ENCODE results near the gene SORL1.

Gene SORL1

DNA sequence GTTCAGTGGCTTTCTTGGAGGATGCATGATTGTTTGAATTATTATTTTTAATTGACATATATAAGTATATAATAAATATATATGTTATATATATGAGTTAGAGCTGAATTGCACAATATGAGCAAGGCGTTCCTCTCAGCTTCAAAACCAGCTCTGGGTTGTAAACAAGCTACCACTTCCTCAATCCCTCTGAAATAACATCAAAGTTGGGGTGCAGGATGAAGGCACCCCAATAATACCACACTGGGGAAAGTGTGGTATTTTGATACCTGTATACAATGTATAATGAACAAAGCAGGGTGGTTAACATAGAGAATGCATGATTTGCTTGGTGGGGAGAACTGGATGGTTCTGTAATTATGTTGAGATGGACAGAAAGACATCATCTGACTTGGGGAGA, 1.7 kb upstream of the SORL1 start:
- no peaks in the 10 kb centered on the region for H3K9me3 ChIP-seq (ENCODE audit: control insufficient read depth, low read length)
- peaks cover 21% of the 10 kb centered on the region for H3K4me1 ChIP-seq (ENCODE audit: control insufficient read depth, insufficient read depth, low read length)
- no peak overlapping the region for H3K4me3 ChIP-seq (ENCODE audit: insufficient read depth, low read depth, low read length)
- no peak overlapping the region for H3K27ac ChIP-seq (ENCODE audit: insufficient read depth, low read depth, low read length, poor library complexity, severe bottlenecking)
- no peaks in the 10 kb centered on the region for H3K36me3 ChIP-seq (ENCODE audit: control insufficient read depth, insufficient read depth, low read length)
- 90% methylated on average over 1 of the region's 1 CpG; no CpG with 5 or more reads in 1 of the 2 experiments for WGBS, 2 experiments
- peaks cover 4% of the 10 kb centered on the region for H3K27me3 ChIP-seq (ENCODE audit: control insufficient read depth, insufficient read depth, low read length, poor library complexity, severe bottlenecking)

- WGBS, 2 experiments = 40 to 42% methylated on average over 22 of the region's 22 CpGs
Observed at GRCh38 chr11:121451178-121451985, 732 bp upstream of the SORL1 start.

DNA sequence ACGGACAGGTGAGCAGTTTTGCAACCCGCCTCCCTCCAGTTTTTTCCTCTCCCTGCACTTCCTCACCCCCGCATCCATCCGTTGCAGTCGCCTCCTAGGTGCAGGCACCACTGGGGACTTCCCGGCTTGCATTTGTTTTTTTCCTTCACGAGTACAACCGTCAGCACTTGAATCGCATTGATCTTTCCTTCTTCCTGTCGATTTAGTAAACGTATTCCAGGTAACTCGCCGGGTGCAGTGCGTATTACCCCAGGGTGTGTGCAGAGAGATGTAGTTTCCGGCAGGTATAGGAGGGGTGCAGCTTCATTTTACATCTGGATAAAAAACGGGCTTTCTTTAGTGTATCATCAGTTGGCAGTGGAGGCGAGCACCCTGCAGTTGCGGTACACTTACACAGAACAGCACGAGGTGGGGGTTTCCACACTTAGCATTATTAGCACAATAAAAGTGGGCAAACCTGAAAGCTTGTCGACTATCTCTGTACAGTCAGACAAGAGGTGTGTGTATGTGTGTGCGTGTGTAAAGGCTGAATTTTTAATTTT, 566 bp downstream of the SORL1 start, which contains the start of gene SORL1-AS1:
Gene SORL1-AS1 (minus strand): TSS at position 359 of the 542 bp plus-strand sequence.
- Histone ChIP-seq H3K4me3 (ENCODE audit: insufficient read depth, low read depth, low read length) (peak within 1 kb of the TSS; percentile 92), H3K27me3 (ENCODE audit: control insufficient read depth, insufficient read depth, low read length, poor library complexity, severe bottlenecking) (peaks cover 4% of the 10 kb centered on the region), H3K9me3 (ENCODE audit: control insufficient read depth, low read length) (no peaks in the 10 kb centered on the region), H3K27ac (ENCODE audit: insufficient read depth, low read depth, low read length, poor library complexity, severe bottlenecking) (no peak within 1 kb of the TSS), H3K4me1 (ENCODE audit: control insufficient read depth, insufficient read depth, low read length) (peaks cover 13% of the 10 kb centered on the region), H3K36me3 (ENCODE audit: control insufficient read depth, insufficient read depth, low read length) (no peaks in the 10 kb centered on the region)
- 1 to 5% methylated on average over 19 to 21 of the region's 21 CpGs for WGBS, 2 experiments

More at GRCh38 chr11:121451178-121451985, 732 bp upstream of the SORL1 start:
- Histone ChIP-seq H3K27ac (ENCODE audit: insufficient read depth, low read depth, low read length, poor library complexity, severe bottlenecking) (no peak overlapping the region), H3K4me3 (ENCODE audit: insufficient read depth, low read depth, low read length) (peak overlapping the region; percentile 92), H3K9me3 (ENCODE audit: control insufficient read depth, low read length) (no peaks in the 10 kb centered on the region), H3K4me1 (ENCODE audit: control insufficient read depth, insufficient read depth, low read length) (peaks cover 17% of the 10 kb centered on the region), H3K36me3 (ENCODE audit: control insufficient read depth, insufficient read depth, low read length) (no peaks in the 10 kb centered on the region), H3K27me3 (ENCODE audit: control insufficient read depth, insufficient read depth, low read length, poor library complexity, severe bottlenecking) (peaks cover 4% of the 10 kb centered on the region)

DNA sequence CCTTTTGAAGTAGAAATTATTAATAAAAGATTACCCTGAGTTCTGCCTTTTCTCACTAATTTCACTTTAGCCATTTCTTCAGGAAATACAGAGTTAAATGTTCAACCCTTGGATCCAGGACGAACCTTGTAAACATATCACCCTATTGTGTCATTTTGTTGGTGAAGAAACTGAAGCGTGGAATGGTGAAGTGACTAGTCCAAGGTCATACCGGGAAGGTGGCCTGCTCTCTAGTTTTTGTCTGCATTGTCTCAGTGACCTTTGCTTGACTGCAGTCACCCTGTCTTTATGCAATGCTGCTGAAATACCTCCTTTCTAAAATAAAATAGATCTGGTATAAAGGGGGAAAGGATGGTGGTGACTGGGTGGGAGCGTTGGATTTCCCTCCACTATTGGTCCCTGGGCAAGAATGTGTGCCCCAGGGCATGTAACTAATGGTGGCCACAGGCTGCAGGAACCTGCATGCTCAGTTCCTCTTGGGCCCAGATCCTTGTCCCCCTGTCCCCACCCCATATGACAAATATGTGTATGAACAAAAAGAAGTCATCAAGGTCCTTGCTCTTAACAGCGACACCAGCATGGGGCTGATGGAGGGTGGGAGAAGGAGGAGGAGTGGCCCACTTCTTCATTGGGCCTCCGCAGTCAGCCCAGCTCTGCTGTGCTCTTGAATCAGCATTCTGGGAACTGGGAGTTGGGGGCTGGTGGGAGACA, 1.6 kb downstream of the SORL1 start:
- Histone ChIP-seq H3K9me3 (ENCODE audit: control insufficient read depth, low read length) (no peaks in the 10 kb centered on the region), H3K27ac (ENCODE audit: insufficient read depth, low read depth, low read length, poor library complexity, severe bottlenecking) (no peak overlapping the region), H3K36me3 (ENCODE audit: control insufficient read depth, insufficient read depth, low read length) (no peaks in the 10 kb centered on the region), H3K4me1 (ENCODE audit: control insufficient read depth, insufficient read depth, low read length) (peaks cover 13% of the 10 kb centered on the region), H3K27me3 (ENCODE audit: control insufficient read depth, insufficient read depth, low read length, poor library complexity, severe bottlenecking) (peaks cover 4% of the 10 kb centered on the region), H3K4me3 (ENCODE audit: insufficient read depth, low read depth, low read length) (peak overlapping the region; percentile 92)
- WGBS, 2 experiments = 86 to 89% methylated on average over 6 of the region's 6 CpGs

GRCh38 chr11:121455115-121455514, 3.0 kb downstream of the SORL1 start:
- Histone ChIP-seq H3K27ac (ENCODE audit: insufficient read depth, low read depth, low read length, poor library complexity, severe bottlenecking) (no peak overlapping the region), H3K4me3 (ENCODE audit: insufficient read depth, low read depth, low read length) (no peak overlapping the region), H3K36me3 (ENCODE audit: control insufficient read depth, insufficient read depth, low read length) (no peaks in the 10 kb centered on the region), H3K4me1 (ENCODE audit: control insufficient read depth, insufficient read depth, low read length) (peaks cover 13% of the 10 kb centered on the region), H3K27me3 (ENCODE audit: control insufficient read depth, insufficient read depth, low read length, poor library complexity, severe bottlenecking) (peaks cover 4% of the 10 kb centered on the region), H3K9me3 (ENCODE audit: control insufficient read depth, low read length) (no peaks in the 10 kb centered on the region)
- 93 to 97% methylated on average over 3 of the region's 3 CpGs for WGBS, 2 experiments

- H3K27me3 ChIP-seq (ENCODE audit: control insufficient read depth, insufficient read depth, low read length, poor library complexity, severe bottlenecking) = no peaks in the 10 kb centered on the region
- no peak overlapping the region for H3K4me3 ChIP-seq (ENCODE audit: insufficient read depth, low read depth, low read length)
- no peaks in the 10 kb centered on the region for H3K9me3 ChIP-seq (ENCODE audit: control insufficient read depth, low read length)
- H3K4me1 ChIP-seq (ENCODE audit: control insufficient read depth, insufficient read depth, low read length) = peaks cover 13% of the 10 kb centered on the region
- no peaks in the 10 kb centered on the region for H3K36me3 ChIP-seq (ENCODE audit: control insufficient read depth, insufficient read depth, low read length)
- WGBS, 2 experiments = 98 to 99% methylated on average over 2 of the region's 2 CpGs
- H3K27ac ChIP-seq (ENCODE audit: insufficient read depth, low read depth, low read length, poor library complexity, severe bottlenecking) = no peak overlapping the region
Observed at GRCh38 chr11:121456151-121456550, 4.0 kb downstream of the SORL1 start.

- H3K27me3 ChIP-seq (ENCODE audit: control insufficient read depth, insufficient read depth, low read length, poor library complexity, severe bottlenecking) = no peaks in the 10 kb centered on the region
- H3K4me3 ChIP-seq (ENCODE audit: insufficient read depth, low read depth, low read length) = no peak overlapping the region
- no peaks in the 10 kb centered on the region for H3K36me3 ChIP-seq (ENCODE audit: control insufficient read depth, insufficient read depth, low read length)
- no peaks in the 10 kb centered on the region for H3K9me3 ChIP-seq (ENCODE audit: control insufficient read depth, low read length)
- WGBS, 2 experiments = 94 to 95% methylated on average over 10 to 11 of the region's 11 CpGs
- peaks cover 13% of the 10 kb centered on the region for H3K4me1 ChIP-seq (ENCODE audit: control insufficient read depth, insufficient read depth, low read length)
- H3K27ac ChIP-seq (ENCODE audit: insufficient read depth, low read depth, low read length, poor library complexity, severe bottlenecking) = no peak overlapping the region
Observed at GRCh38 chr11:121456816-121457431, 4.8 kb downstream of the SORL1 start.

- H3K9me3 ChIP-seq (ENCODE audit: control insufficient read depth, low read length) = no peaks in the 10 kb centered on the region
Observed at GRCh38 chr11:121458551-121458950, 6.4 kb downstream of the SORL1 start.

DNA sequence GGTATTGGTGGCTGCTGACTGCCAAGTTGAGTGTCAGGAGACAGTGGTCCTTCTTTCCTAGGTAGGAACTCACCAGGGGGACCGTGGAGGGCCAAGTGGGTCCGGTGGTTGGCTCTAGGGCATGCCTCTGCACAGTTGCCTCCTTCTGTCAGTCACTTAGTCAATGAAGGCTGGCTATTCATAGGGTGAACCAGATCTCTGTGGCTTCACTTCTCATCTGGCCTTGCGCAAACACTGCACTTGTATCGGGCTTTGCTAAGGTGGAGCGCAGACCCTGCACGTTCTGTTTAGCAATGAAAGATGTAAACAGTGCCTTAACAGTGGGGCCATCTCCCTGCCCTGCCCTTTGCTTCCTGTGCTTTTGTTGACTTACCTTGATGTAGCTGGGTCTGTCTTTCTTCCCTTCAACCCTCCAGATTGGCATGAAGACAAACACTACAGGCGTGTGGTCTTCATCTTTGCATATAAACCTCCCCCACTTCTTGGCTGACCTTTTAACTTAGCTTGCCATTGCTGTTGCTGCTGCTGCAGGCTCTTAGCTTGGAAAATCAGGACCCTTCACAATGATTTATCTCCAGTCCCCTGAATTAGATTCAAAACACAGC, 7.4 kb downstream of the SORL1 start:
- Histone ChIP-seq H3K4me1 (ENCODE audit: control insufficient read depth, insufficient read depth, low read length) (no peaks in the 10 kb centered on the region), H3K27ac (ENCODE audit: insufficient read depth, low read depth, low read length, poor library complexity, severe bottlenecking) (no peak overlapping the region)
- 94 to 95% methylated on average over 7 of the region's 7 CpGs for WGBS, 2 experiments

More at GRCh38 chr11:121458551-121458950, 6.4 kb downstream of the SORL1 start:
- no peaks in the 10 kb centered on the region for H3K27me3 ChIP-seq (ENCODE audit: control insufficient read depth, insufficient read depth, low read length, poor library complexity, severe bottlenecking)
- no peak overlapping the region for H3K27ac ChIP-seq (ENCODE audit: insufficient read depth, low read depth, low read length, poor library complexity, severe bottlenecking)
- no peak overlapping the region for H3K4me3 ChIP-seq (ENCODE audit: insufficient read depth, low read depth, low read length)
- WGBS, 2 experiments = 93 to 96% methylated on average over 9 of the region's 9 CpGs
- H3K36me3 ChIP-seq (ENCODE audit: control insufficient read depth, insufficient read depth, low read length) = no peaks in the 10 kb centered on the region
- H3K4me1 ChIP-seq (ENCODE audit: control insufficient read depth, insufficient read depth, low read length) = peaks cover 5% of the 10 kb centered on the region

More for the DNA sequence above, 7.4 kb downstream of the SORL1 start:
- Histone ChIP-seq H3K4me3 (ENCODE audit: insufficient read depth, low read depth, low read length) (no peak overlapping the region), H3K9me3 (ENCODE audit: control insufficient read depth, low read length) (no peaks in the 10 kb centered on the region), H3K27me3 (ENCODE audit: control insufficient read depth, insufficient read depth, low read length, poor library complexity, severe bottlenecking) (no peaks in the 10 kb centered on the region), H3K36me3 (ENCODE audit: control insufficient read depth, insufficient read depth, low read length) (no peaks in the 10 kb centered on the region)
